Hematopoietic multipotent progenitor cell treated with erythropoietin and hydrocortisone succinate and interleukin-3 and kit ligand, for 8 days (in vitro differentiated cells): ENCODE data around the gene VCX.
"Not testable (repeated sequence)": the region's sequence is repeated elsewhere in the genome, so short reads cannot be mapped to it uniquely, and the experiment has no call there.

Experiments
- DNase-seq: peaks from one replicate; pipeline ENCODE4 v3.0.0-alpha.2; 2015

Gene VCX

DNA sequence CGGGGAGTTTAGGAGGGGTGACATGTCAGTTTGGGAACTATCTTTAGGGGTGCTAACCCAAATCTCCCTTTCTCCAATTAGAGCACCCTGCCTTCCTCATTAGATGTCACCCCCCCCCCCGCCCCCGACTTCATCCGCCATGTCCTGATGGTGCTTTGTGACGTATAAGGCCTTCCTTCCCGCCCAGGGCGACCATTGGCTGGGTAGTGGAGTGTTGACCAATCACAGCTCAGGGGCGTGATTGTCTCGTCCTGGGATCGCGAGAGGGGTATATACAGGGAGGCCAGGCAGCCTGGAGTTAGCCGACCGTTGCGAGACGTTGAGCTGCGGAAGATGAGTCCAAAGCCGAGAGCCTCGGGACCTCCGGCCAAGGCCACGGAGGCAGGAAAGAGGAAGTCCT lies at the start of gene VCX:
TSS of gene VCX (plus strand) at position 301 of the 400 bp plus-strand sequence. CDS start at position 334, 33 bp downstream.
- DNase-seq: not testable (repeated sequence)

GRCh38 chrX:7798327-7798726 lies 44.6 kb upstream of the VCX start:
- no peak for DNase-seq

GRCh38 chrX:7801711-7802110 lies 41.3 kb upstream of the VCX start:
- DNase-seq: no peak

GRCh38 chrX:7815166-7815805 lies 27.7 kb upstream of the VCX start:
- DNase-seq: no peak

- DNase-seq: no peak
Measured at GRCh38 chrX:7828594-7828993, 14.4 kb upstream of the VCX start.

GRCh38 chrX:7841084-7841805 lies 1.7 kb upstream of the VCX start:
- no peak for DNase-seq

- DNase-seq: no peak
Measured at GRCh38 chrX:7852166-7852565, 9.2 kb downstream of the VCX start.

- no peak for DNase-seq
Measured at GRCh38 chrX:7872042-7872441, 29.1 kb downstream of the VCX start.

GRCh38 chrX:7876957-7877356 lies 34.0 kb downstream of the VCX start:
- DNase-seq: no peak

DNA sequence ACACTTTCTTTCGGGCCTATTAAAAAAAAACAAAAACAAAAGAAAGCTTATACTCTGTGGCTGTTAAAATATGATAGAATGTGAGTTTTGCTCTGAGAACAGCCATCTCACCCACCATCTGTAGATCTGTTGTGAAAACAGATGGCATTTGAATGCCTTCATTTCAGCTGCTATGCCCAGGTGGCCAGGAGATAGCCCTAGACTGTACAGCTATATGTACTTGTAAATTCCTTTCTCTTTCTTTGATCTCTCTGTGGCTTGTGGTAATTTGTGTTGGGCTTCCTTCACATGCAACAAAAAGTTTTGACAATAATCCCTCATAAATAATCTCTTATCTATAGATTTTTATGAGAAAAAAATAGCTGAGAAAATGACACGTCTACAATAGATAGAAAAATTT lies 46.2 kb downstream of the VCX start:
- no peak for DNase-seq

DNA sequence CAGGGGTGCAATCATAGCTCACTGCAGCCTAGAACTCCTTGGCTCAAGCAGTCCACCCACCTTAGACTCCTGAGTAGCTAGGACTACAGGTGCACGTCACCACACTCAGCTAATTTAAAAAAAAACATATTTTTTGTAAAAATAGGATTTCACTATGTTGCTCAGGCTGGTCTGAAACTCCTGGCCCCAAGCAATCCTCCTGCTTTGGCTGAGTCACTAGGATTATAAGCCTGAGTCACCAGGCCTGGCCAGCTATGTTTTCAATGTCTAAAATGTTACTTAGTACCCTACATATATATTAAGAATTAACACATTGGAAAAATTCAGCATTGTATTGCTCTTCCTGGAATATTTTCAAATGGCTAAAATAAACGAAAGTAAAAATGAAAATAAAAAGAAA lies 46.7 kb downstream of the VCX start:
- no peak for DNase-seq

GRCh38 chrX:7891928-7892327 lies 49.0 kb downstream of the VCX start:
- DNase-seq: peak; percentile 35
